Inflammatory macrophage treated with lipopolysaccharide for 1 hour (primary cell): ENCODE data around the gene STPG3.

Experiments used
- DNase-seq, 2 donors: peaks; one replicate each; pipeline ENCODE4 v3.0.0-alpha.2; 2020 to 2022

Gene STPG3

GRCh38 chr9:137268538-137269201 lies 17.6 kb downstream of the STPG3 start:
- peak; percentile 11 to 38 for DNase-seq

- DNase-seq, result no peak
These were observed 18.2 kb downstream of the STPG3 start for GRCh38 chr9:137269231-137269772.

- DNase-seq, result no peak
These were observed 20.0 kb downstream of the STPG3 start for GRCh38 chr9:137270929-137271695.

- no peak for DNase-seq
These were observed 20.6 kb downstream of the STPG3 start for GRCh38 chr9:137271696-137272076.

GRCh38 chr9:137272241-137273094 lies 21.4 kb downstream of the STPG3 start:
- no peak for DNase-seq

GRCh38 chr9:137273095-137273490 lies 22.0 kb downstream of the STPG3 start:
- no peak for DNase-seq

GRCh38 chr9:137273611-137274320 lies 22.7 kb downstream of the STPG3 start:
- DNase-seq, result no peak

GRCh38 chr9:137275203-137275587 lies 24.1 kb downstream of the STPG3 start:
- no peak for DNase-seq

- peak; percentile 58 to 69 for DNase-seq
These were observed 24.7 kb downstream of the STPG3 start for GRCh38 chr9:137275588-137276472.

GRCh38 chr9:137276473-137277328 lies 25.6 kb downstream of the STPG3 start:
- peak in 1 of 2 donors; percentile 14 for DNase-seq

GRCh38 chr9:137277329-137278041 lies 26.4 kb downstream of the STPG3 start, which contains the start of gene TOR4A:
TSS of gene TOR4A (plus strand) at chr9:137277726. CDS start at chr9:137278690, 964 bp downstream.
- peak; percentile 73 to 82 for DNase-seq

GRCh38 chr9:137278061-137278701 lies 27.1 kb downstream of the STPG3 start:
- peak in 1 of 2 donors; percentile 37 for DNase-seq

GRCh38 chr9:137278721-137279711 lies 27.9 kb downstream of the STPG3 start:
- DNase-seq, result no peak

- no peak for DNase-seq
These were observed 28.8 kb downstream of the STPG3 start for GRCh38 chr9:137279741-137280473.

- DNase-seq, result no peak
These were observed 29.6 kb downstream of the STPG3 start for GRCh38 chr9:137280474-137281344.
